Left forelimb (tissue), 1 donor: Measurements from ENCODE around the gene ADAM11.

ENCODE experiments used
- DNase-seq: peaks from one replicate; pipeline ENCODE4 v3.0.0-alpha.2; 2018; ENCODE audit warnings: low spot score

ADAM11 gene

DNA sequence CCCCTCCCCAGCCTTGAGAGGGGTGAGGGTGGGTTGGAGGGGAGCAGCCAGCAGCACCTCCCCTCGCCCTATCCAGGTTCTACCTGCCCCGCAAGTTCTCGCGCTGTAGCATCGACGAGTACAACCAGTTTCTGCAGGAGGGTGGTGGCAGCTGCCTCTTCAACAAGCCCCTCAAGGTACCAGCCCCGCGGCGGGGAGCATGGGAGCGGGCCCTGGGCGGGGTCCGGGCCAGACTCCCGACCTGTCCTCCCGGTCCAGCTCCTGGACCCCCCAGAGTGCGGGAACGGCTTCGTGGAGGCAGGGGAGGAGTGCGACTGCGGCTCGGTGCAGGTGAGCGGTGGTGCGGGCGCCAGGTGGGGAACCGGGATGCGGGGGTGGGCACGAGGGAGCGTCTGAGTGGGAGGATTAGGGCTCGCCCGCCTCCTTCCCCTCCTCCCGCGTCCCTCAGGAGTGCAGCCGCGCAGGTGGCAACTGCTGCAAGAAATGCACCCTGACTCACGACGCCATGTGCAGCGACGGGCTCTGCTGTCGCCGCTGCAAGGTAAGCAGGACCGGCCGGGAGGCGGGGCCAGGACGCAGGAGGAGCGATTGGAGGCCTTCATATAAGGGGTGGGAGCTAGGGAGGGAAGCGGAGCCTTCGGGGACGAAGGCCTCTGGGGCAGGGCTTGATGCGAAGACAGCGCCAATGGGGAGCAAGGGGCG lies 16.5 kb downstream of the ADAM11 start:
- DNase-seq: no peak

DNA sequence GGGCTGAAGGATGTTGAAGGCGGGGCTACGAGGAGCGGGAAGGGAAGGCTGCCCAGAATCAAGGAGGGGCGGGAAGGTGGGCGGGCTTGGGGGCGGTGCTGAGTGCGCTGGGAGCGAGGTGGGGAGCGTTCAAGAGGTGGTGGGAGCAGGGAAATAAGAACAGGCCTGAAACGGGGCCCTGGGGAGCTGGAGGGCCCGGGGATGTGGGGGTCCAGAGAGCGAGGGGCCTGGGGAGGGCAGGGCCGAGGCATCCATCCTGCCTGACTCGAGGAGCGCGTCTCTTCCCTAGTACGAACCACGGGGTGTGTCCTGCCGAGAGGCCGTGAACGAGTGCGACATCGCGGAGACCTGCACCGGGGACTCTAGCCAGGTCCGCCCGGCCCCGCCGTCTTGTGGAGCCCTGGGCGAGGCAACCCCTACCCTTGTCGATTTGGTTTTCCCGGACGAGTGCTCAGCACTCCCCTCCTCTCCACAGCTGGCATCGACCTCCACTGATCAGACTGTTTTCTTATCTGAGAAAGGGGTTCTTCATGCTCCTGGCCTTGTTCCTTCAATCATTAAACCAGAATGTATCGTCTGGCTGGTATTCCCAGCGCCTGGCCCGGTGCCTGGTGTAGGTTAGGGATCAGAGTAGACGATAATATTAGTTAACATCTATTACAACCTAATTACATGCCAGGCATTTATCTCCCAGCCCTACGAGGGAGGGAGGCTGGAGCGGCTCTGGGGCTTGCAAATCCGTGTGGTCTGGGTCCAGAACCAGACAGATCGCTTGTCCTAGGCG lies 17.2 kb downstream of the ADAM11 start:
- peak; percentile 98 for DNase-seq

DNA sequence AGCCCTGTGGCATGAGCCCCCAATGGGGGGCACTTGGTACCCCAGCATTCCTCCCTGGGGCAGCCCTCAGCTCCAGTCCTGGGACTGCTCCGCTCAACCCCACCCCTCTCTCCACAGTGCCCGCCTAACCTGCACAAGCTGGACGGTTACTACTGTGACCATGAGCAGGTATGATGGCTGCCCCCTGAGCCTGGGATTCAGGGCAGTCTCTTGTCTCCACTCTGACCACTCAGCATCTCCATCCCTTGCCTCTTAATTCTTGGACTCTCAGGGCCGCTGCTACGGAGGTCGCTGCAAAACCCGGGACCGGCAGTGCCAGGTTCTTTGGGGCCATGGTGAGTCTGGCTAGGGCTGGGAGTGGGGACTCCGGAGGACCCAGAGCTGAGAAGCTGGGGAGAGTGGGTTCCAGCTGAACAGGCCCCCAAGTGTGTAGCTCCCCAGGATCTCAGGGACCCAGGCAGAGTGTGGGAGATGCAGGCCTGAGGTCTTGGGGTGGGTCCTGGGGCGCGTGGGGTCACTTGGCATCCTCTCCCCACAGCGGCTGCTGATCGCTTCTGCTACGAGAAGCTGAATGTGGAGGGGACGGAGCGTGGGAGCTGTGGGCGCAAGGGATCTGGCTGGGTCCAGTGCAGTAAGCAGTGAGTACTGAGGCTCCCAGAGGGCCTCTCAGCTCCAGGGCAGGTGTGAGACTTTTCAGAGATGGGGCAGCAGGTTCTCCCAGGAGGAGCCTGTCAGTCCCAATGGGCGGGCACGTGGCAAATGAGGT lies 18.0 kb downstream of the ADAM11 start:
- no peak for DNase-seq

DNA sequence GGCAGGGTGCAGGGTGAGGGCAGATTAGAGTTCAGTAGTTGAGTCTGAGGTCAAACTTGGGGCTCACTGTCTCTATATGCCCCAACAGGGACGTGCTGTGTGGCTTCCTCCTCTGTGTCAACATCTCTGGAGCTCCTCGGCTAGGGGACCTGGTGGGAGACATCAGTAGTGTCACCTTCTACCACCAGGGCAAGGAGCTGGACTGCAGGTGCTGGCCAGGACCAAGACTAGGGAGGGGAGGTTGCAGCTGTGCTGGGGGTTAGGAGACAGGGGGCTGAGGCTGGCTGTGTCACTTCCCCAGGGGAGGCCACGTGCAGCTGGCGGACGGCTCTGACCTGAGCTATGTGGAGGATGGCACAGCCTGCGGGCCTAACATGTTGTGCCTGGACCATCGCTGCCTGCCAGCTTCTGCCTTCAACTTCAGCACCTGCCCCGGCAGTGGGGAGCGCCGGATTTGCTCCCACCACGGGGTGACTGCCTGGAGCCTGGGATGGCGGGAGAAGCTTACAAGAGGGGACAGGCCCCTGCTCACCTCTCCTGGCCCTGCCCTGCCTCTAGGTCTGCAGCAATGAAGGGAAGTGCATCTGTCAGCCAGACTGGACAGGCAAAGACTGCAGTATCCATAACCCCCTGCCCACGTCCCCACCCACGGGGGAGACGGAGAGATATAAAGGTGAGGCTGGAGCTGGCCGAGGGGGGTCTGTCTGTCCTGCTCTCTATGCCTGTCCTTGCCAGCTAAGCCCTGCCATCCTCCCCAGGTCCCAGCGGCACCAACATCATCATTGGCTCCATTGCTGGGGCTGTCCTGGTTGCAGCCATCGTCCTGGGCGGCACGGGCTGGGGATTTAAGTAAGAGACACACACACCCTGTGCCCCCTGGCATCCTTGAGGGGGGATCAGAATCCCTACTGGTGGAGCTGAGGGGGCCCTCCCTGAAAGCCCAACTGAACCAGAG lies 18.9 kb downstream of the ADAM11 start:
- DNase-seq: no peak

DNA sequence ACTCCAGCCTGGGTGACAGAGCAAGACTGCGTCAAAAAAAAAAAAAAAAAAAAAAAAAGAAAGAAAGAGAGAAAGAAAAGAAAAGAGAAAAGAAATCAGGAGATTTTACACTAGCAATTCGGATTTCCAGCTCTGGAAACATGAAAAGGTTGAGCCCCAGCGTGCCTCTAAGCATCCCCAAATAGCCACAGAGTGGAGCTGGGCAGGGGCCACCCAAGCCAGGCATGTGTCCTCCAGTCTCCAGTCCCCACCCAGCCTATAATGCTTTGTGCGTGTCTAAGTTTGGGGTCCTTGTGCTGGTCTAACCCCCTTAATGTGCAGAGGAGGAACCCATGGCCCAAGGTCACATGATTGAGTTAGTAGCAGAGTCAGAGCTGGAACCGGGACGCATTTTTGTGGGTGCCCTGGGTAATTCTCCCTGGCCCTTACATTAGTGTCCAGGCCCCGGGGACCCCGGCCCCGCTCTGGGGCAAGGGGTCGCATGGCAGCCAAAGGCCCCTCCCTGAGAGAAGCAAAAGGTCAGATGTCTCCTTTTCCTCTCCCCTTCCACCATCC lies 19.9 kb downstream of the ADAM11 start:
- DNase-seq: no peak

DNA sequence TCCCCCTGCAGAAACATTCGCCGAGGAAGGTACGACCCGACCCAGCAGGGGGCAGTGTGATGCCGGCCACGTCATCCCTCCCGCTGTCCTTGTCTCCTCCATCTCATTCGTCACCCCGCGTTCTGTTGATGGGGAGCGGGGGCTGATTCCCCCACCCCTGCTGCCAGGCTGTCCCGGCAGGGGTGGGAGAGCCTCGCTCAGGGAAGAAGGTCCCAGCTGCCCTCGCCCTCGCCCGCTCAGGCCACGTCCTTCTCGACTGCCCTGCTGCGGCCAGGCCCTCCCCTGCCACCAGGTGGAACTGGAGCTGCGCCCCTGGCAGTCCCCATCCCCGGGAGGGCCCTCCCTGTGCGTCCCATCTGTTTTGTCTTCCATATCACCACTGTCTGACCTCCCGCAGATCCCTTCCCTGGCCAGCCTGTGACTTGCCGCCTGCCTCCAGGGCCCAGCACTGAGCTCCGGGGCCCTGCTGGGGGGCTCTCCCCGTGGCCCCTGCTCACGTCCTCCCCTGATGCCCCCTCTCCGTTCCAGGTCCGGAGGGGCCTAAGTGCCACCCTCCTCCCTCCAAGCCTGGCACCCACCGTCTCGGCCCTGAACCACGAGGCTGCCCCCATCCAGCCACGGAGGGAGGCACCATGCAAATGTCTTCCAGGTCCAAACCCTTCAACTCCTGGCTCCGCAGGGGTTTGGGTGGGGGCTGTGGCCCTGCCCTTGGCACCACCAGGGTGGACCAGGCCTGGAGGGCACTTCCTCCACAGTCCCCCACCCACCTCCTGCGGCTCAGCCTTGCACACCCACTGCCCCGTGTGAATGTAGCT lies 20.6 kb downstream of the ADAM11 start:
- peak; percentile 90 for DNase-seq

DNA sequence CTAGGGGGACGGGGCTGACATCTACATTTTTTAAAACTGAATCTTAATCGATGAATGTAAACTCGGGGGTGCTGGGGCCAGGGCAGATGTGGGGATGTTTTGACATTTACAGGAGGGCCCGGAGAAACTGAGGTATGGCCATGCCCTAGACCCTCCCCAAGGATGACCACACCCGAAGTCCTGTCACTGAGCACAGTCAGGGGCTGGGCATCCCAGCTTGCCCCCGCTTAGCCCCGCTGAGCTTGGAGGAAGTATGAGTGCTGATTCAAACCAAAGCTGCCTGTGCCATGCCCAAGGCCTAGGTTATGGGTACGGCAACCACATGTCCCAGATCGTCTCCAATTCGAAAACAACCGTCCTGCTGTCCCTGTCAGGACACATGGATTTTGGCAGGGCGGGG lies 21.4 kb downstream of the ADAM11 start:
- DNase-seq: no peak

DNA sequence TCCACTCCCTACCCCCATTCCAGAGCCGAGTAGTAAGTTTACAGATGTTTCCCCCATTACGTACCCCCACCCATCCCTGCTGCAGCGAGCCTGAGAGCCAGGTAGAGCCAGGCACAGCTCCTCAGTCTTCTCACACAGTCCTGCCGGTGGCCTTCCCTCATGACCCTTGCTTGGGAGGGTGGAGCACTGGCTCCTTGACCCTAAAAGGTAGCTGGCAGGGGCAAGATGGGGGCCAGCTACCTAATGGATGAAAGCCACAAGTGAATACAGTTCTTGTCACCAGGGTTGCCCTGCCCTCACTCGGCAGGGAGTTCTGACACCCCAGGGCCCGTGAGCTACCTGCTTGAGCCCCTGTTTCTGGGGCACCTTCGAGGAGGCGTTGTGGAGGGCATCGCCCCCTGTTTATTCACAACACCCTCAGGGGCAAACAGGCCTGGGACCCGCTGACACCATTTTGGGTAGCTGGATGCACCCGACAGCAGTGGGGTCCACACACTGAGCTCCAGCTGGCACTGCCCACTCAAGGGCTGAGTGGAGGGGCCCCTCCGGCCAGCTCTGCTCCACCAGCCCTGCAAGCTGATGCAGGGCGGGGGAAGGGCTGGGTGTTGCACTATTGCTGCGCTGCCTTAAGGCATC lies 22.2 kb downstream of the ADAM11 start:
- DNase-seq: no peak

DNA sequence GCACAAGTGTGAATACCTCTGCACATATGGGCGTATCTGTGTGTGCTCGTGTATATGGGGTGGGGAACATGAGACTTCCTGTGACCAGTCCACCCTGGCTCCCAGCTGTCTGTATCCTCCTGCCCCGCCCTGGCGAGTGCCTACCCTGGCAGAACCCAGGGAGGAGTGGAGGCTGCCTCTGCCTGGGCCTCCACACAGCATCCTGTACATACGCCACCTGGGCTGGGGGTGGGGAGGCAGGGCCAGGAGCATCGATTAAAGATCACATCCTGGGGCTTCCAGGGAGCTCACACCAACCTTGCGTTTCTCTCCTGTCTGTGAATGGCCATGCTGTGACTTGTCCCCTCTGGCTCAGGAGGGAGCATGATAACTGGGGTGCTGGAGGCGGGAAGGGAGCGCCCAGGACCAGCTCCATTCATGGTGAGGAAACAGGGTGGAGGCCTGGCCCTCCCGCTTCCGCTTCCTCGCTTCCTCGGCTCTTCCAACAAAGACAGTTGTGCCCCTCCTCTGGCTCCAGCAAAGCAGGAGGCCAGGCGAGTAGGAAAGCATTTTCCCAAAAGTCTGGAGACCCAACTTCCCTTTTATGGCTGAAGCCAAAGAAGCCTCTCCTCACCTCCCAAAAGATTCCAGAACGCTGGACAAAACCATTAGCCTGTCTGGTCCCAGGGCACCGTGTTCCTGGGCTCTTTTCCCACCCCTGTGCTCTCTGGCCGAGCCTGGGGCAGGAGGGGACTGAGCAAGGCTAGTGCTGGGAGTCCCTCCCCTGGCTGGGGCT lies 22.9 kb downstream of the ADAM11 start:
- no peak for DNase-seq

DNA sequence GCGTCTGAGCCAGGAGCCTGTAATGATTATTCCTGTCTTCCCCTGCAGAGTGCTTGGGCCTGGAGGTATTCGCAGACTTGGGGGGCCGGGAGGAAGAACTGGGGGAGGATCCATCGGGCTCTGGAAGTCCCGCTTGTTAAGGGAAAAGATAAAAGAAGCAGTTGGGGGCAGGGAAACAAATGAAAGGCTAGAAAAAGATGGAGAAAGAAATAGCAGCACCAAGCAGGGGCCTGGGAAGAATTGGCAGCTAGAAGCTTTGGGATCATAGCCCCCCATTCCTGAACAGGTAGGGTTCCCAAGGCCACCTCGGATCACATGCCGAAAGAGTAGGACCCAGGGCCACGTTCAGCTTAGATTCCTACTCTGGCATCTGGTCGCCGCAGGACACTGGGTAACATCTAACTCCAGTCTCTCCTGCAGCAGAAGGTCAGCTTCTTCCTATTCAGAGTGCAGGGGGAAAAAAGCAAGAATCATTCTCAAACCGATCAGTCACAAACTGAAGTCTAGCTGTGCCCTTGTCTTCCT lies 23.6 kb downstream of the ADAM11 start:
- DNase-seq: no peak

DNA sequence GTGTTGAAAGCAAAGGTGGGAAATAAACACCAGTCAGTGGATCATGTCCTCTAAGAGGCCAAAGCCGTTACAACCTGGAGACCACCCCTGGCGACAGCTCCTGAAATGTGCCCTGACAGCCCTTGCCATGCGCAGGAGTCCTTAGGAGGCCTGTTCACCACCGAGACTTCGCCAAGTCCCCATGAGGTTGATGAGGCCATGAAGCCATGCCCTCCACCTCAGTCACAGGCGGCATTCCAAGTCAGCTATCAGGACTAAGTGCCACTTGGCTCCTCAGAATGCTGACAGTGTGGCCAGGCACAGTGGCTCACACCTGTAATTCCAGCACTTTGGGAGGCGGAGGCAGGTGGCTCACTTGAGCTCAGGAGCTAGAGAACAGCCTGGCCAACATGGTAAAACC lies 27.1 kb downstream of the ADAM11 start:
- DNase-seq: no peak

DNA sequence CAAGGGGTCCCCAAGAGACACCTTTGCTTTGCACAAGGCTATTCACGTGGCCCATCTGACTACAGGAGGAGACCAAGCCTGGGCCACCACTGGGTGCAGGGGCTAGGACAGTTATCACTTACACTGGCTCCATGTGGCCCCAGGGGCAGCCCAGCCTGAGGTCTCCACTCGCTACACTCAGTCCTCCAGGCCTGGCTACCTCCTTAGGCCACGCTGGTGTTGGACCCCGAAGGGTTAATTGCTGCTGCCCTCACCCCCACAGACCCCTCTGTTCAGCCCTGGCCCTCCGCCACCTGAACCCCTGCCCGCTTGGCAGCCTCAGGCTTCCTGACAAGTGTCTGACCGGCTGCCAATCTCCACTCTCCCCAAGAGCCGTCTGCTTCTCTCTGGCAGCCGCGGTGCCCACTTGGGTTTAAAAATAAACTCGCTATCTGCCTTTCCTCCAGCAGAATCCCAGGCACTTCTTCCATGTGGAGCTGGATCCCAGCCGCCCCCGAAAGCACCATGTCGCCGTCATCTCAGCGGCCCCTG lies 27.8 kb downstream of the ADAM11 start:
- DNase-seq: no peak

DNA sequence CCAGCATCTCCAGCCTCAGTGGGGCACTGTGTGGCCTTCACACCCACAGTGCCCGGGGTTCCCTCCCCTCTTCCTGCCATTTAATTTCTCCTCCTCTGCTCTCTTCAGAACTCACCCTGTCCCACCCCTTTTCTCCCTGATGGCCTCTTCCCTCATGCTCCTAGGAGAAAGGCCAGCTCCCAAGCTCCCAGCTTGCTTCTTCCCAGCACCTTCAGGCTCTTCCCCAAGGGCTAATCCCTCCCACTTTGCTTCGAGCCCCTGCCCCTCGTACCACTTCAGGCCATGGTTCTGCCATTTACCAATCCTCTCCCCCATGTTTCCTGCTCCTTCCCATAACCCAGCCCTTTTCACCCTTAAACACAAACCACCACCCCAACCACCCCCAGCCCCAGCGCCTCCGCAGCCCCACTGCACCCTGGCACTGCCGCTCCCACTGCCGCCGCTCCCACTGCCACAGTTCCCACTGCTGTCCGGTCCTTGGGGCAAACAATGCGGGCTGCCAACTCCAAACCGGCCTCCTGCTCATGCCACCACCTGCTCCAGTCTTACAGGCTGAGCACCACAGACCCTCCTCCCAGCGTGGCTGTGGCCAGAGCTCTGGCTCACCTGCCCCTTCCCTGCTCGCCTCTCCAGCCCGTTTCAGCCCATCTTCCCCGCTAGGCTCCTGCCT lies 28.6 kb downstream of the ADAM11 start:
- no peak for DNase-seq

DNA sequence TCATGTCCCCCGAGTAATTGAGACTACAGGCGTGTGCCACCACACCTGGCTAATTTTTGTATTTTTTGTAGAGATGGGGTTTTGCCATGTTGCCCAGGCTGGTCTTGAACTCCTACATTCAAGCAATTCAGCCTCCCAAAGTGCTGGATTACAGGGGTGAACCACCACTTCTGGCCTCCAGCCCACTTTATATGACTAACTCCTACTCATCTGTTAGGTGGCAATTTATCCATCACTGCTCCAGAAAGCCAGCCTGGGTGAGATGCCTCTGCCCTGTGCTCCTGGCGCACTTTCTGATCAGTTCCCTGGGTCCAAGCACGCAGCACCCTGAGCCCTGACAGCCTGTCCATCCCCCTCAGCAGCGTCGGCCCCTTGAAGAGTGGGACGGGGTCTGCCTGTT lies 29.4 kb downstream of the ADAM11 start:
- DNase-seq: no peak

DNA sequence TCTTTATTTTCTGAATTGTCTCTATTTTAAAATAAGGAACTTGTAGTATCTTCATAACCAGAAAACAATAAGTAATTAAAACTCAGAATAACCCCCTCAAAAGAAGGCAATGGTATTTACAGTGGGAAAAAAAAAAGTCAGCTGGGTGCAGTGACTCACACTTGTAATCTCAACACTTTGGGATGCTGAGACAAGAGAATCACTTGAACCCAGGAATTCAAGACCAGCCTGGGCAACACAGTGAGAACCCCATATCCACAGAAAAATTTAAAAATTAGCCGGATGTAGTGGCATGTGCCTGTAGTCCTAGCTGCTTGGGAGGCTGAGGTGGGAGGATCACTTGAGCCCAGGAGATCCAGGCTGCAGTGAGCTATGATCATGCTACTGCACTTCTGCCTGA lies 33.5 kb downstream of the ADAM11 start:
- no peak for DNase-seq

DNA sequence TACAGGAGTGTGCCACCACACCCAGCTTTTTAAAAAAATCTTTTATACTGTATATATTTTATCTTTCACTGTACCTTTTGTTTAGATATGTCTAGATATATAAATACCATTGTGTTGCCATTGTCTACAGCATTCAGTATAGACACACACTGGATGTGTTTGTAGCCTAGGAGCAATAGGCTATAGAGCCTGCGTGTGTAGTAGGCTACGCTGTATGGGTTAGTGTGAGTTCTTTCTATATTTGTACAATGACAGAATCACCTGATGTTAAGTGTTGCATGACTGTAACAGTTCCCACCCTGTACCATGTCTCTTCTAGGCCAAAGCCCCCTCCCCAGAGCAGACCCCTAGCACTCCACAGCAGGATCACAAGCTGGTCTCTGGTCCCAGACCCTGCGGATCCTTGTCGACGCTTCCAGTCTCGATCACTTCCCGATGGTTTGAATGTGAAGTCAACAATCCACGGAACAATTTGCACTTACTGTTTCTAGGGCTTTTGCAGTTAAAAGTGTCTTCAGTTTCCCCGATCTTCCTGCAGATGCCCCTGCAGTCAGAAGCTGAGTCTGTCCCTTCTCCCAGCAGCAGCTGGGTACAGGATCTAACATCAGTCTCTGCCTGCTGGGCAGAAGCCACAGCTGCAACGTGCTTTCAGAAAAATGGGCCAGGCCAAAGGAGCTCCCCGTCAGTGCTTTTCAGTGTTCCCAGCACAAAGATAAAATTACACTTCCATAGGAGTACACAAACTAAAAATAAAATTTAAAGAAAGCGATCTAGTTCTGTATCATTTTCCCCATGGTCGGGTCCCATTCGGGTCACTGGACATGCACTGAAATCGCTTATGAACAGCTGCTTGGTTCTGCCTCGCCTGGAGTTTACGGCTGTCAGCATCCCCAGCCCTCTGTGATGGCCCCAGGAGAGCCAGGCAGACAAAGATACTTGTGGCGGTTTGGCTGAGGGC lies 35.4 kb downstream of the ADAM11 start:
- no peak for DNase-seq

DNA sequence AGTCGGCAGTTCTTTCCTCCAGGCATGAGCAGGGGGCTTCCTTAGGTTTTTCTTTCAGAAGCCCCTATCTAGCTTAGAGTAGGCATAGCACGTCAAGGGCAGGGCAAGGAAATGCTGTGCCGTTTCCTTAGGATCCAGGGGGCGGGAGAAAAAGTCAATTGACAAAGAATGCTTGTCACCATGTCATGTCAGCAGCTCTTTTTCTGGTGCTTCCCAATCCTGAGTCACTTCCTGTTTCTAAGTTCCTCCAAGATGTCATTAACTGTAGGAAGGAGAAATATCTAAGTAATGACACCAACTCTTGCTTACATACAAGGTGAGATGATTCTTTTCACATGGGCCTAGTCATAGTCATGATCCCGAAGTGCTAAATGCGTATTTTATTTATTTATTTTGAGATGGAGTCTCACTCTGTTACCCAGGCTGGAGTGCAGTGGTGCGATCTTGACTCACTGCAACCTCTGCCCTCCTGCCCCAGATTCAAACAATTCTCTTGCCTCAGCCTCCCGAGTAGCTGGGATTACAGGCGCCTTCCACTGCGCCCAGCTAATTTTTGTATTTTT lies 36.1 kb downstream of the ADAM11 start:
- DNase-seq: no peak
